ENCODE data around the gene FMNL2.
A peak's percentile ranks its signal among the peaks of the same experiment; 100 is the strongest.
"Not testable (repeated sequence)": the region's sequence is repeated elsewhere in the genome, so short reads cannot be mapped to it uniquely, and the experiment has no call there.

The FMNL2 gene

GRCh38 chr2:152499896-152500735 is 165.1 kb downstream of the FMNL2 start:
- DNase-seq, result no peak

- DNase-seq, result no peak
Measured at GRCh38 chr2:152500772-152501171, 165.8 kb downstream of the FMNL2 start.

GRCh38 chr2:152501666-152502065 is 166.7 kb downstream of the FMNL2 start:
- no peak for DNase-seq

GRCh38 chr2:152504618-152505017 is 169.6 kb downstream of the FMNL2 start:
- no peak for DNase-seq

- no peak for DNase-seq
Measured at GRCh38 chr2:152505495-152505906, 170.5 kb downstream of the FMNL2 start.

GRCh38 chr2:152506843-152507242 is 171.9 kb downstream of the FMNL2 start:
- no peak for DNase-seq

- DNase-seq, result no peak
Measured at GRCh38 chr2:152507907-152508306, 172.9 kb downstream of the FMNL2 start.

- no peak for DNase-seq
Measured at GRCh38 chr2:152508446-152508845, 173.5 kb downstream of the FMNL2 start.

GRCh38 chr2:152509772-152510491 is 175.0 kb downstream of the FMNL2 start:
- DNase-seq, result no peak

GRCh38 chr2:152510621-152511020 is 175.6 kb downstream of the FMNL2 start:
- no peak for DNase-seq

- DNase-seq, result no peak
Measured at GRCh38 chr2:152511981-152512380, 177.0 kb downstream of the FMNL2 start.

GRCh38 chr2:152513029-152513428 is 178.1 kb downstream of the FMNL2 start:
- no peak for DNase-seq

GRCh38 chr2:152513681-152514080 is 178.7 kb downstream of the FMNL2 start:
- DNase-seq, result peak; percentile 30 to 88

- DNase-seq, result no peak
Measured at GRCh38 chr2:152518034-152518433, 183.1 kb downstream of the FMNL2 start.

GRCh38 chr2:152518641-152519580 is 183.9 kb downstream of the FMNL2 start:
- DNase-seq, result peak in 1 of 2 experiments; percentile 56

- no peak for DNase-seq
Measured at GRCh38 chr2:152519581-152519952, 184.6 kb downstream of the FMNL2 start.

GRCh38 chr2:152520759-152521158 is 185.8 kb downstream of the FMNL2 start:
- no peak for DNase-seq

- DNase-seq, result not testable (repeated sequence)
Measured at GRCh38 chr2:152522446-152522845, 187.5 kb downstream of the FMNL2 start.

- no peak for DNase-seq
Measured at GRCh38 chr2:152523091-152523490, 188.1 kb downstream of the FMNL2 start.

- DNase-seq, result peak in 1 of 2 experiments; percentile 55
Measured at GRCh38 chr2:152525277-152525838, 190.4 kb downstream of the FMNL2 start.

- no peak for DNase-seq
Measured at GRCh38 chr2:152529420-152530115, 194.6 kb downstream of the FMNL2 start.

- DNase-seq, result no peak
Measured at GRCh38 chr2:152532241-152532640, 197.3 kb downstream of the FMNL2 start.

Measured in cerebellar nuclear complex (tissue), 1 donor.